PC-3 (cell line): ENCODE data around the gene ALX4. TPM values are rescaled to one million over a fixed set of nuclear protein-coding genes. Genes with fewer than 3 reads are reported as not detected.

ENCODE experiments used
- ATAC-seq: fragments of 200-7000 bp; cut with Tn5 transposase; 2 replicates; pipeline ENCODE4 v1.9.1; 2020; ENCODE audit warnings: mild to moderate bottlenecking, moderate library complexity
- BruUV-seq: library from RNA; stranded (reverse); fragments of 400-500 nt; replicated peaks from 2 replicates; lab custom pipeline; 2021; lab: Mats Ljungman, UMichigan
- CTCF ChIA-PET: fragments of 300-600 bp; sonication (Branson Sonifier 250); formaldehyde crosslinking; loops from one replicate; lab custom pipeline; 2022; ENCODE audit warnings: antibody characterized with exemption; lab: Charles Lee
- POLR2A ChIA-PET: fragments of 300-600 bp; sonication (Branson Sonifier 250); formaldehyde crosslinking; loops from one replicate; lab custom pipeline; 2022; ENCODE audit warnings: antibody characterized with exemption; ENCODE audit not compliant: unreplicated experiment; lab: Charles Lee
- DNase-seq: peaks from one replicate; pipeline ENCODE4 v3.0.0-alpha.2; 2015
- H2AFZ ChIP-seq: fragments of 300-600 bp; sonication (generic); 2 replicates; pipeline ENCODE4 v1.6.0; 2016; ENCODE audit warnings: antibody characterized with exemption, low read length
- H3F3A ChIP-seq: fragments of 300-600 bp; sonication (generic); one replicate; pipeline ENCODE4 v1.6.0; 2017; ENCODE audit warnings: antibody characterized with exemption, low read length, control low read depth, mild to moderate bottlenecking; ENCODE audit not compliant: unreplicated experiment
- H3K27ac ChIP-seq: fragments of 300-600 bp; sonication (generic); 2 replicates; pipeline ENCODE4 v1.5.1; 2016; ENCODE audit warnings: mild to moderate bottlenecking, low read length
- H3K27me3 ChIP-seq: fragments of 300-600 bp; sonication (generic); 2 replicates; pipeline ENCODE4 v1.6.1; 2016; ENCODE audit warnings: low read length, mixed read lengths
- H3K36me3 ChIP-seq: fragments of 300-600 bp; sonication (generic); 2 replicates; pipeline ENCODE4 v1.6.1; 2016; ENCODE audit warnings: low read depth, mixed run types, low read length, mixed read lengths
- H3K4me1 ChIP-seq: fragments of 300-600 bp; sonication (generic); 2 replicates; pipeline ENCODE4 v1.5.1; 2016; ENCODE audit warnings: low read length; ENCODE audit not compliant: insufficient read depth
- H3K4me2 ChIP-seq: fragments of 300-600 bp; sonication (generic); 2 replicates; pipeline ENCODE4 v1.6.0; 2016; ENCODE audit warnings: low read length
- H3K4me3 ChIP-seq: fragments of 300-600 bp; sonication (generic); 2 replicates; pipeline ENCODE4 v1.5.1; 2016; ENCODE audit warnings: mild to moderate bottlenecking, low read length, mixed read lengths
- H3K79me2 ChIP-seq: fragments of 300-600 bp; sonication (generic); 2 replicates; pipeline ENCODE4 v1.6.1; 2017; ENCODE audit warnings: low read length, mixed read lengths
- H3K9ac ChIP-seq: fragments of 300-600 bp; sonication (generic); 2 replicates; pipeline ENCODE4 v1.6.0; 2016; ENCODE audit warnings: mild to moderate bottlenecking, low read length
- H3K9me2 ChIP-seq: fragments of 300-600 bp; sonication (generic); replicated peaks from 2 replicates; pipeline ENCODE4 v1.6.1; 2016; ENCODE audit warnings: mixed run types, low read length, mixed read lengths
- H3K9me3 ChIP-seq: fragments of 300-600 bp; sonication (generic); 2 replicates; pipeline ENCODE4 v1.6.1; 2016; ENCODE audit warnings: low read length, mixed read lengths
- H4K20me1 ChIP-seq: fragments of 300-600 bp; sonication (generic); 2 replicates; pipeline ENCODE4 v1.6.1; 2016; ENCODE audit warnings: low read length, mixed read lengths
- CTCF ChIP-seq: fragments of 300-600 bp; sonication (generic); conservative IDR thresholded peaks from 2 replicates; pipeline ENCODE4 v1.5.1; 2017; ENCODE audit warnings: antibody characterized with exemption, low read depth, mild to moderate bottlenecking, low read length
- EZH2 ChIP-seq: fragments of 300-600 bp; sonication (generic); IDR thresholded peaks from one replicate; pipeline ENCODE4 v1.6.1; 2017; ENCODE audit warnings: antibody characterized with exemption, mild to moderate bottlenecking, low read length; ENCODE audit not compliant: unreplicated experiment
- EZH2phosphoT487 ChIP-seq: fragments of 300-600 bp; sonication (generic); IDR thresholded peaks from 2 replicates; pipeline ENCODE4 v1.6.1; 2018; ENCODE audit warnings: mild to moderate bottlenecking, antibody characterized with exemption, low read length, borderline replicate concordance
- intact Hi-C: fragments of 100-400 bp; cut with micrococcal nuclease; formaldehyde crosslinking; loops from 2 replicates; pipeline ENCODE4 v1.9.0; 2023
- total RNA-seq: library from RNA; depleted of rRNA; stranded (reverse); fragments of >200 nt; gene quantifications from 2 replicates; pipeline ENCODE4 v1.2.3, GENCODE V29; 2014

ALX4 gene
- total RNA-seq, 1 experiment from 2014 or later: not detected

GRCh38 chr11:44280257-44280656 is 29.7 kb downstream of the ALX4 start:
- Histone ChIP-seq H3K36me3 (no peaks in the 10 kb centered on the region), H4K20me1 (no peaks in the 10 kb centered on the region), H3K27me3 (peaks cover 8% of the 10 kb centered on the region; the same call in 1 of the 2 replicates), H3K9me3 (no peaks in the 10 kb centered on the region), H2AFZ (no peak overlapping the region), H3K9me2 (no peaks in the 10 kb centered on the region), H3K79me2 (no peaks in the 10 kb centered on the region), H3K4me2 (no peak overlapping the region), H3K9ac (no peak overlapping the region), H3F3A (no peaks in the 10 kb centered on the region), H3K4me1 (no peaks in the 10 kb centered on the region), H3K27ac (no peak overlapping the region), H3K4me3 (no peak overlapping the region)
- ChIA-PET POLR2A (no interaction called here), CTCF (no interaction called here)
- BruUV-seq: no TSS peak
- ATAC-seq (no peak), DNase-seq (no peak)
- TF ChIP-seq EZH2 (no peak), CTCF (no peak), EZH2phosphoT487 (no peak)
- intact Hi-C loops: loop anchor here (10.0 kb wide), 1 partner anchor 145 kb away; no protein-coding TSS in a partner anchor

GRCh38 chr11:44279483-44279882 is 30.5 kb downstream of the ALX4 start:
- H3K9me3 ChIP-seq: no peaks in the 10 kb centered on the region
- H3K4me2 ChIP-seq: no peak overlapping the region
- no peak overlapping the region for H3K9ac ChIP-seq
- H3K27me3 ChIP-seq: peaks cover 8% of the 10 kb centered on the region; the same call in 1 of the 2 replicates
- no peak overlapping the region for H2AFZ ChIP-seq
- H3F3A ChIP-seq: no peaks in the 10 kb centered on the region
- ATAC-seq (no peak), DNase-seq (no peak)
- intact Hi-C loops: no loop called here
- no peak for TF ChIP-seq EZH2
- TF ChIP-seq EZH2phosphoT487: no peak
- TF ChIP-seq CTCF: no peak
- H3K79me2 ChIP-seq: no peaks in the 10 kb centered on the region
- H3K36me3 ChIP-seq: no peaks in the 10 kb centered on the region
- no peak overlapping the region for H3K4me3 ChIP-seq
- H3K27ac ChIP-seq: no peak overlapping the region
- BruUV-seq: no TSS peak
- no peaks in the 10 kb centered on the region for H3K4me1 ChIP-seq
- ChIA-PET CTCF (no interaction called here), POLR2A (no interaction called here)
- H3K9me2 ChIP-seq: no peaks in the 10 kb centered on the region
- H4K20me1 ChIP-seq: no peaks in the 10 kb centered on the region
